Prostate gland (tissue), 2 donors: ENCODE data around the gene OR2G6. TPM values are rescaled to one million over a fixed set of nuclear protein-coding genes. Genes with fewer than 3 reads are reported as not detected.

Experiments
- DNase-seq: peaks from one replicate; pipeline ENCODE4 v3.0.0-alpha.2; 2019; ENCODE audit warnings: low spot score
- H3K27ac ChIP-seq, 2 donors: fragments of 200-600 bp; sonication (generic); 2 replicates each; pipeline ENCODE4 v1.5.1; 2017 to 2019
- H3K27me3 ChIP-seq: fragments of 200-600 bp; sonication (generic); replicated peaks from 2 replicates; pipeline ENCODE4 v1.5.1; 2019; ENCODE audit not compliant: insufficient read depth
- H3K36me3 ChIP-seq, 2 donors: fragments of 200-600 bp; sonication (generic); 1 replicate in 1 of 2; 2 replicates in 1 of 2; pipeline versions ENCODE4 v1.5.1 to v1.8.1; 2017 to 2019
- H3K4me1 ChIP-seq: fragments of 200-600 bp; sonication (generic); replicated peaks from 2 replicates; pipeline ENCODE4 v1.5.1; 2019
- H3K4me3 ChIP-seq, 2 donors: fragments of 200-600 bp; sonication (generic); 2 replicates each; pipeline ENCODE4 v1.5.1; 2017 to 2019
- H3K9me3 ChIP-seq: fragments of 200-600 bp; sonication (generic); 2 replicates; pipeline ENCODE4 v1.5.1; 2017
- CTCF ChIP-seq, 4 experiments: fragments of 200-600 bp in 2 of 4; fragments of 450-650 bp in 2 of 4; sonication (generic) in 2 of 4; IDR thresholded peaks; 1 replicate in 3 of 4; 2 replicates in 1 of 4; pipeline ENCODE4 v1.5.1; 2016 to 2019; ENCODE audit warnings: antibody characterized with exemption in 4 of 4, mild to moderate bottlenecking in 2 of 4, moderate library complexity in 2 of 4
- POLR2A ChIP-seq: fragments of 450-650 bp; IDR thresholded peaks from one replicate; pipeline ENCODE4 v1.6.1; 2016; ENCODE audit warnings: antibody characterized with exemption, mild to moderate bottlenecking
- POLR2AphosphoS5 ChIP-seq: sonication (generic); formaldehyde crosslinking; IDR thresholded peaks from one replicate; pipeline ENCODE4 v1.6.1; 2017; ENCODE audit warnings: antibody characterized with exemption
- WGBS: methylation state at CpG from one replicate; pipeline ENCODE4 v1.1.5; 2018; 5-methylcytosine and 5-hydroxymethylcytosine counted together
- intact Hi-C: fragments of 100-400 bp; cut with DNase I; formaldehyde crosslinking; loops from one replicate; pipeline ENCODE4 v1.14.2; 2022
- total RNA-seq, 2 donors: library from RNA; depleted of rRNA; stranded (reverse); fragments of >200 nt; gene quantifications; one replicate each; pipeline ENCODE4 v1.1.0, GENCODE V29; 2016

OR2G6 gene
- total RNA-seq, 2 donors from 2014 or later, result 0.34 TPM; not detected in 1

GRCh38 chr1:248576260-248576980 lies 68.5 kb downstream of the OR2G6 start:
- intact Hi-C loops, result no loop called here
- Histone ChIP-seq H3K9me3 (no peaks in the 10 kb centered on the region), H3K27me3 (no peaks in the 10 kb centered on the region), H3K36me3 (no peaks in the 10 kb centered on the region), H3K4me3 (no peak overlapping the region), H3K27ac (no peak overlapping the region), H3K4me1 (no peaks in the 10 kb centered on the region)
- TF ChIP-seq CTCF (IDR thresholded peaks at IDR 0.05) (no peak), POLR2AphosphoS5 (no peak), POLR2A (no peak)
- no peak for DNase-seq
- WGBS, result 85% methylated on average over 9 of the region's 9 CpGs

Other genes starting within 250 kb of the OR2G6 start
- gene OR2T33, start 230.1 kb upstream of the OR2G6 start, total RNA-seq, result not detected
- not detected for gene OR2T12, start 204.6 kb upstream of the OR2G6 start, total RNA-seq
- gene OR2M7, start 183.5 kb upstream of the OR2G6 start, total RNA-seq, result not detected
- gene OR14C36, start 159.3 kb upstream of the OR2G6 start, total RNA-seq, result under 1 TPM in 1 of 2 donors, not detected in 1; 0.68 TPM
- not detected for gene OR2T4, start 146.4 kb upstream of the OR2G6 start, total RNA-seq
- gene OR2T6, start 132.3 kb upstream of the OR2G6 start, total RNA-seq, result under 1 TPM in 1 of 2 donors, not detected in 1; 0.11 TPM
- gene OR2T1, start 105.0 kb upstream of the OR2G6 start, total RNA-seq, result not detected
- not detected for gene OR2T2, start 62.4 kb upstream of the OR2G6 start, total RNA-seq
- gene OR2T3, start 34.7 kb upstream of the OR2G6 start, total RNA-seq, result 1 to 10 TPM in 1 of 2 donors, not detected in 1; 1.5 TPM
- not detected for gene OR2T5, start 19.5 kb upstream of the OR2G6 start, total RNA-seq
- not detected for gene OR2T29, start 54.7 kb downstream of the OR2G6 start, total RNA-seq
- gene OR2T34, start 66.7 kb downstream of the OR2G6 start, total RNA-seq, result not detected
- not detected for gene OR2T10, start 89.6 kb downstream of the OR2G6 start, total RNA-seq
- gene OR2T11, start 127.0 kb downstream of the OR2G6 start, total RNA-seq, result not detected
- not detected for gene OR2T35, start 137.2 kb downstream of the OR2G6 start, total RNA-seq
- not detected for gene OR2T27, start 147.5 kb downstream of the OR2G6 start, total RNA-seq
- gene OR14I1, start 194.7 kb downstream of the OR2G6 start, total RNA-seq, result not detected
- not detected for gene LYPD8, start 247.7 kb downstream of the OR2G6 start, total RNA-seq